Neutrophil (primary cell): ENCODE measurements around the gene CMTM2.

Experiments used
- H3K27ac ChIP-seq: fragments of 200-600 bp; sonication (generic); 2 replicates; pipeline ENCODE4 v1.5.1; 2016; ENCODE audit warnings: mild to moderate bottlenecking, moderate library complexity
- H3K27me3 ChIP-seq: fragments of 200-600 bp; sonication (generic); 2 replicates; pipeline ENCODE4 v1.6.0; 2016; ENCODE audit warnings: mild to moderate bottlenecking
- H3K36me3 ChIP-seq: fragments of 200-600 bp; sonication (generic); 2 replicates; pipeline ENCODE4 v1.5.1; 2017
- H3K4me1 ChIP-seq, 2 experiments: fragments of 200-600 bp in 1 of 2; sonication (generic) in 1 of 2; 1 replicate in 1 of 2; 2 replicates in 1 of 2; pipeline versions ENCODE4 v1.5.1 to v1.6.1; 2013 to 2016; ENCODE audit warnings: low read depth in 1 of 2, low read length in 1 of 2, mild to moderate bottlenecking in 1 of 2, moderate library complexity in 1 of 2; ENCODE audit not compliant: control insufficient read depth in 1 of 2, insufficient read depth in 1 of 2
- H3K4me3 ChIP-seq, 2 experiments: fragments of 200-600 bp in 1 of 2; sonication (generic) in 1 of 2; 1 replicate in 1 of 2; 2 replicates in 1 of 2; pipeline ENCODE4 v1.5.1; 2013 to 2016; ENCODE audit warnings: low read depth in 1 of 2, low read length in 1 of 2, mild to moderate bottlenecking in 1 of 2, moderate library complexity in 1 of 2
- H3K9me3 ChIP-seq: fragments of 200-600 bp; sonication (generic); 2 replicates; pipeline ENCODE4 v1.5.1; 2016
- TF ChIP-seq, protein P1 (sequence below): fragments of 200-600 bp; sonication (generic); IDR thresholded peaks from 2 replicates; pipeline ENCODE4 v1.5.1; 2016; ENCODE audit warnings: antibody characterized with exemption

The CMTM2 gene

DNA sequence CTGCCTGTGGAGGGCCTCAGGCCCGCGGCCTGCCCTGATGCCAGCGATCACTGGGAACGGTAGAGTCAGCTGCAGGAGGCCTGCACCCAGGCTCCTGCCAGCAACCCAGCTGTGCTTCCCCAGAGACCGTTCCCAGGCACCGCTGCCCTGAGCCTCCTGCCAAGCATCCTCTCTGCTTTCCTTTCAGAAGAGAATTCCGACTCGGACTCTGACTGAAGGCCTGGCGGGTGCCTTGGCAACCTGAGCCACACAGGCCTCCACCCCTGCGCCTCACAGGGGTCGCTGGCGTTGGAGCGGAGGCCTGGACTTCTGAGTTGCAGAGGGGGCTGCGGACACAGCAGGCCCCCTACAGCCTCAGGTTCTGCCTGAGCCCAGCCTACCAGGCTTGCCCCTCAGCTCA lies 33.2 kb downstream of the CMTM2 start:
- Histone ChIP-seq H3K4me3 (no peak overlapping the region), H3K4me1 (peaks cover 8 to 12% of the 10 kb centered on the region in 2 experiments), H3K9me3 (no peaks in the 10 kb centered on the region), H3K36me3 (peaks cover 87% of the 10 kb centered on the region), H3K27ac (no peak overlapping the region), H3K27me3 (no peaks in the 10 kb centered on the region)
- TF ChIP-seq, protein P1, sequence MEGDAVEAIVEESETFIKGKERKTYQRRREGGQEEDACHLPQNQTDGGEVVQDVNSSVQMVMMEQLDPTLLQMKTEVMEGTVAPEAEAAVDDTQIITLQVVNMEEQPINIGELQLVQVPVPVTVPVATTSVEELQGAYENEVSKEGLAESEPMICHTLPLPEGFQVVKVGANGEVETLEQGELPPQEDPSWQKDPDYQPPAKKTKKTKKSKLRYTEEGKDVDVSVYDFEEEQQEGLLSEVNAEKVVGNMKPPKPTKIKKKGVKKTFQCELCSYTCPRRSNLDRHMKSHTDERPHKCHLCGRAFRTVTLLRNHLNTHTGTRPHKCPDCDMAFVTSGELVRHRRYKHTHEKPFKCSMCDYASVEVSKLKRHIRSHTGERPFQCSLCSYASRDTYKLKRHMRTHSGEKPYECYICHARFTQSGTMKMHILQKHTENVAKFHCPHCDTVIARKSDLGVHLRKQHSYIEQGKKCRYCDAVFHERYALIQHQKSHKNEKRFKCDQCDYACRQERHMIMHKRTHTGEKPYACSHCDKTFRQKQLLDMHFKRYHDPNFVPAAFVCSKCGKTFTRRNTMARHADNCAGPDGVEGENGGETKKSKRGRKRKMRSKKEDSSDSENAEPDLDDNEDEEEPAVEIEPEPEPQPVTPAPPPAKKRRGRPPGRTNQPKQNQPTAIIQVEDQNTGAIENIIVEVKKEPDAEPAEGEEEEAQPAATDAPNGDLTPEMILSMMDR, result no peak

DNA sequence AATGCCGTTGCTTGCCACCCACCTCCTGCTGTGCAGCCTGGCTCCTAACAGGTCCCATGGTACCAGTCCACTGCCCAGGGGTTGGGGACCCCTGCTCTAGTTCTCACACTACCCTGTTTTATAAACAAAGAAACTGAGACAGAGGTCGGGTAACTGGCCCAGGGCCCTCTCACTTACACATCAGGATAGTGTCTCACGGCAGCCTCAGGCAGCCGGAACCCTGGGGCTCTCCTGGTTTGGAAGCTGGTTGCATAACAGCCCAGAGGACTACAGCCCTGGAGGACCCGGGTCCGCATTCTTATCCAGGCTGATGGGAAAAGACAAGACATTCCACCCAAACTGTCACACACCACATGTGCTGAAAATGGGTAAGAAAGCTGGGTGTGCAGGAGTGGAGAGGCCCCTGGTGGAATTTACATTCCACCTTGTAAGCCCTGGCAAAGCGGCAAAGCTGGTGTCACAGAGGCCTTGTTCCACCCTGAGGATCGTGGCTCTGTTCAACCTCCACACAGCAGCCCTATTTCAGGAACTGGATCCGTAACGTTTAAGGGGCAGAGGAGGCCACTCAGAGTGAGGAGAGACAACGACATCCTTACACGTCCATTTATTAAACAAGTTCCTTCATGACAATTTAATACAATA lies 35.0 kb downstream of the CMTM2 start:
- no peaks in the 10 kb centered on the region for H3K9me3 ChIP-seq
- H3K4me3 ChIP-seq, result no peak overlapping the region
- H3K27ac ChIP-seq, result no peak overlapping the region
- peaks cover 3 to 4% of the 10 kb centered on the region in 2 experiments for H3K4me1 ChIP-seq
- TF ChIP-seq, protein P1, result no peak
- peaks cover 72% of the 10 kb centered on the region for H3K36me3 ChIP-seq
- H3K27me3 ChIP-seq, result no peaks in the 10 kb centered on the region

DNA sequence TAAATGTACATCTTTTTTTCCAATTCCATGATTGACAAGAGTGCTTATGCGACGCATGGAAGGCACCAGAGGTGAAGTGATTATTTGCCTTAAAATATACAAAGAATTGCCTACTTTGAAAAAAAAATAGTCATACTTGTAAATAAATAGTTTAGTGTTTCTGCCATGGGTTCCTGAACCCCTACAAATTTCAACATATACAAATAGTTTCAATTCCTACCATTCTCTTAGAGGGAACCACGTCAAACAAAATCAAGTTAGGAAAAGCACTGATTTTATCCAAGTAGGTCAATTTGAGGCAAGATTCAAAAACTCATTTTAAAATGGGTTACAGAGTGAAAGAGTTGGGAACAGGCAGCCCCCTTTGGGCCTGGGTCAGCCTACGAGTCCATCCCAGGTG lies 36.9 kb downstream of the CMTM2 start:
- no peaks in the 10 kb centered on the region for H3K27me3 ChIP-seq
- peaks cover 12 to 15% of the 10 kb centered on the region in 2 experiments for H3K4me1 ChIP-seq
- TF ChIP-seq, protein P1, result no peak
- no peak overlapping the region for H3K27ac ChIP-seq
- peaks cover 64% of the 10 kb centered on the region for H3K36me3 ChIP-seq
- no peak overlapping the region for H3K4me3 ChIP-seq
- no peaks in the 10 kb centered on the region for H3K9me3 ChIP-seq

GRCh38 chr16:66616592-66616991 lies 37.3 kb downstream of the CMTM2 start:
- H3K27me3 ChIP-seq, result no peaks in the 10 kb centered on the region
- no peak overlapping the region for H3K27ac ChIP-seq
- peaks cover 12 to 15% of the 10 kb centered on the region in 2 experiments for H3K4me1 ChIP-seq
- H3K9me3 ChIP-seq, result no peaks in the 10 kb centered on the region
- TF ChIP-seq, protein P1, result no peak
- H3K4me3 ChIP-seq, result no peak overlapping the region
- H3K36me3 ChIP-seq, result peaks cover 64% of the 10 kb centered on the region

- Histone ChIP-seq H3K27me3 (no peaks in the 10 kb centered on the region), H3K4me1 (peaks cover 12 to 15% of the 10 kb centered on the region in 2 experiments), H3K27ac (no peak overlapping the region), H3K9me3 (no peaks in the 10 kb centered on the region), H3K36me3 (peaks cover 64% of the 10 kb centered on the region), H3K4me3 (no peak overlapping the region)
- TF ChIP-seq, protein P1, result no peak
Measured at GRCh38 chr16:66617010-66617434, 37.8 kb downstream of the CMTM2 start.
